Measurements from ENCODE around the gene FGF10.

DNA sequence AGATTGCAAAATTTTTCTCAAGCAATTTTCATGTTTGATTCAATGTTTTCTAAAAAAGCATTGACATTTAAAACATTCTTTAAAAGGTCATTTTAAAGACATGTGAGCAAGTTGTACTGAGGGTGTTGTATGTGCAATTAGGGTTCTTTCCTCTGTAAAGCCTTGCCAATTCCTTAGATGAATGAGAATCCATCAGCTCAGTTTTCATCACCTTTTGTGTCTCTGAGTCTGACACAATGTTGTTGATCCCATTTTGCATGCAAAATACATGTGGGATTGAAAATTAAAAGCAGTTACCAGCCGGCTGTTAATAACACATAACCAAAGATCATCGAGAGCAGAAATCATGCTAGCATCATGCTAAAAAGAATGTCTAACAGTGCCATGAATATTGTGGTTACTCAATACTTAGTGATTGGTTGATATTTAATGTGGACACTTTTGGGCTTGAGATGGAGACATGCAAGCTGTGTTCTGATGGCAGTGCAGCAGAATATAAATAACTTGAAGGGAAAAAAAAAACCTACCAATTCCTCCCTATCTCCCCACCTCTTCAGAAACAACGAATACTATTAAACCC is 57.7 kb downstream of the FGF10 start:
- TF ChIP-seq, protein P1, sequence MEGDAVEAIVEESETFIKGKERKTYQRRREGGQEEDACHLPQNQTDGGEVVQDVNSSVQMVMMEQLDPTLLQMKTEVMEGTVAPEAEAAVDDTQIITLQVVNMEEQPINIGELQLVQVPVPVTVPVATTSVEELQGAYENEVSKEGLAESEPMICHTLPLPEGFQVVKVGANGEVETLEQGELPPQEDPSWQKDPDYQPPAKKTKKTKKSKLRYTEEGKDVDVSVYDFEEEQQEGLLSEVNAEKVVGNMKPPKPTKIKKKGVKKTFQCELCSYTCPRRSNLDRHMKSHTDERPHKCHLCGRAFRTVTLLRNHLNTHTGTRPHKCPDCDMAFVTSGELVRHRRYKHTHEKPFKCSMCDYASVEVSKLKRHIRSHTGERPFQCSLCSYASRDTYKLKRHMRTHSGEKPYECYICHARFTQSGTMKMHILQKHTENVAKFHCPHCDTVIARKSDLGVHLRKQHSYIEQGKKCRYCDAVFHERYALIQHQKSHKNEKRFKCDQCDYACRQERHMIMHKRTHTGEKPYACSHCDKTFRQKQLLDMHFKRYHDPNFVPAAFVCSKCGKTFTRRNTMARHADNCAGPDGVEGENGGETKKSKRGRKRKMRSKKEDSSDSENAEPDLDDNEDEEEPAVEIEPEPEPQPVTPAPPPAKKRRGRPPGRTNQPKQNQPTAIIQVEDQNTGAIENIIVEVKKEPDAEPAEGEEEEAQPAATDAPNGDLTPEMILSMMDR (conservative IDR thresholded peaks at IDR 0.05; ENCODE audit: low read length): no peak
- no peak for TF ChIP-seq EZH2phosphoT487 (IDR thresholded peaks at IDR 0.05; ENCODE audit: borderline replicate concordance, low read depth, low read length)
